DND-41 (cell line): ENCODE results near the gene ICOS.

Experiments
- CTCF ChIP-seq: IDR thresholded peaks from 2 replicates; pipeline ENCODE4 v1.5.1; 2012; ENCODE audit warnings: borderline replicate concordance, low read length, moderate library complexity, mild to moderate bottlenecking; ENCODE audit not compliant: poor library complexity, severe bottlenecking; ENCODE audit errors: extremely low read depth
- EZH2 ChIP-seq: IDR thresholded peaks from 3 replicates; pipeline ENCODE4 v1.6.1; 2012; ENCODE audit warnings: borderline replicate concordance, low read depth, mild to moderate bottlenecking, moderate library complexity, low read length, inconsistent platforms; ENCODE audit not compliant: severe bottlenecking

GRCh38 chr2:204003276-204003990 is 66.9 kb downstream of the ICOS start:
- TF ChIP-seq CTCF (no peak), EZH2 (no peak)
